ENCODE data around the gene NRIP1. TPM values are rescaled to one million over a fixed set of nuclear protein-coding genes. Genes with fewer than 3 reads are reported as not detected.

Gene NRIP1
- total and polyA plus RNA-seq, 10 of the 15 experiments (the other 5 are each of a cell fraction or from before 2014, with no cell fraction given), result 2.9 to 26.1 (median 9.3) TPM

- no peak overlapping the region for H3K9ac ChIP-seq (ENCODE audit: control insufficient read depth, insufficient read depth, low read length)
- intact Hi-C loops (cut with micrococcal nuclease; ENCODE audit: unreplicated experiment), result no loop called here
- no peaks in the 10 kb centered on the region for H3K9me3 ChIP-seq (replicated peaks; ENCODE audit: control insufficient read depth, insufficient read depth, low read length)
- H4K20me1 ChIP-seq (ENCODE audit: control insufficient read depth, insufficient read depth), result no peaks in the 10 kb centered on the region
- H3K4me1 ChIP-seq (ENCODE audit: control insufficient read depth, insufficient read depth, low read length), result no peaks in the 10 kb centered on the region
- ATAC-seq, result no peak
- ChIA-PET SMC1A (ENCODE audit: uncharacterized antibody, unreplicated experiment) (interaction anchor here (1.0 kb wide), 1 partner anchor 9 kb away, joined by 3 read pairs; no protein-coding TSS in a partner anchor), POLR2A (no interaction called here), CTCF (interaction anchor here (0.5 to 0.8 kb wide), 2 partner anchors 9 to 159 kb away, joined by 3 read pairs; no protein-coding TSS in a partner anchor), RAD21 (ENCODE audit: unreplicated experiment) (no interaction called here)
- no peak overlapping the region for H3K4me2 ChIP-seq (ENCODE audit: control insufficient read depth, insufficient read depth)
- H3K4me3 ChIP-seq, result no peak overlapping the region
- WGBS (ENCODE audit: insufficient coverage, insufficient replicate concordance, low lambda C conversion rate, missing lambda C conversion rate), result 45% methylated on average over 2 of the region's 2 CpGs
- no peak overlapping the region for H3K27ac ChIP-seq (ENCODE audit: control insufficient read depth, insufficient read depth)
- H3K36me3 ChIP-seq (ENCODE audit: control insufficient read depth in 2 of 2, insufficient read depth in 2 of 2, low read length in 1 of 2), result no peaks in the 10 kb centered on the region
- BruUV-seq (replicated peaks), result no TSS peak
- FAIRE-seq, result no peak
- TF ChIP-seq ZBTB11 (CRISPR knock-in tag; IDR thresholded peaks at IDR 0.05) (no peak), CEBPZ (IDR thresholded peaks at IDR 0.05; ENCODE audit: low read depth, low read length) (no peak)
- in situ Hi-C loops (cut with MboI), result no loop called here
- no peak for DNase-seq (ENCODE audit: low read depth, low spot score)
- no peak overlapping the region for H2AFZ ChIP-seq (ENCODE audit: control insufficient read depth, low read depth, low read length)
- no peaks in the 10 kb centered on the region for H3K79me2 ChIP-seq (ENCODE audit: control insufficient read depth, insufficient read depth, low read length)
- H3K27me3 ChIP-seq (replicated peaks in 1 of 2; ENCODE audit: control insufficient read depth in 2 of 2, insufficient read depth in 2 of 2, low read length in 1 of 2), result no peaks in the 10 kb centered on the region
Observed at GRCh38 chr21:15078180-15078579, 13.4 kb upstream of the NRIP1 start.

All from GM12878 (cell line).